Iris pigment epithelial cell (primary cell): ENCODE data around the gene MGARP.
"Not testable (repeated sequence)": the region's sequence is repeated elsewhere in the genome, so short reads cannot be mapped to it uniquely, and the experiment has no call there.

Experiments
- DNase-seq: peaks from one replicate; pipeline ENCODE4 v3.0.0-alpha.2; 2011; ENCODE audit warnings: low read depth

The MGARP gene

DNA sequence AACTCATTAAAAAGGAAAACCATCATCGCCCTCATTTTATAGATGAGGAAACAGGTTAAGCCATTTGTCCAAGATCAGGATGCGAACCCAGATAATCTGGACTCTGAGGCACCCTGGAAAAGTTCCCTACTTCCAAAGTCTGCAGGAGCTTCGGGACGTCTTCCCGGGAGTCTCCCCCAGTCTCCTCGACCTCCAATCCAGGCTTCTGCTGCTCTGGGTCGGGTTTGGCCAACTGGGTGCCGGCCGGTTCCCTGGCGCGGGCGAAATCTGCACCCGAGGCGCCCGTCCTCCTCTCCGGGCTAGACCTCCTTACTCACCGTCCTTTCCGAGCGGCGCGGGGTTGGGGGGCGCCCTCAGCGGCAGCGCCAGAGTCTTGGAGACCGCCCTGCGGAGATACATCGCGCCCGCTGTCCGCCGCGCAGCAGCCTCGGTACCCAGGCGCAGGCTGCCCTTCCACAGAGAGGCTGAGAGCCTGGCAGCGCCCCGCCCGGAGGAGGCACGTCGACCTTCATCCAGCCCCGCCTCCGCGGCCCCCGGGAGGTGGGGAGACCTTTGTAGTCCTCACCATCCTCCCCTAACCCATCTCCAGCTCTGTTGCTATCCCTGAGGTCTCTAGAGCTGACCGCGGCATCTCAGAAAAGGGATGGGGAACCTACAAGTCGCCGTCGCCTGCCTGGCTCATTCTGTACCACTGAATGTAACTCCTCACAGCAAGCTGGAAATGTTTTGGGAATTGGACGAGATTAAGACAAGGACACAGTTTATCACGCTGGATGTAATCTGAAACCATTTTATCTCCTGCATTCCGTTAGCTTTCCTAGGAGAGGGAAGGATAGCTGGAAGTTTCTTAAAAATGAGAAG lies at the start of gene MGARP:
Gene MGARP (minus strand): TSS at position 466 of the 861 bp plus-strand sequence. CDS start 67 bp downstream, at position 399.
- DNase-seq: peak; percentile 46

DNA sequence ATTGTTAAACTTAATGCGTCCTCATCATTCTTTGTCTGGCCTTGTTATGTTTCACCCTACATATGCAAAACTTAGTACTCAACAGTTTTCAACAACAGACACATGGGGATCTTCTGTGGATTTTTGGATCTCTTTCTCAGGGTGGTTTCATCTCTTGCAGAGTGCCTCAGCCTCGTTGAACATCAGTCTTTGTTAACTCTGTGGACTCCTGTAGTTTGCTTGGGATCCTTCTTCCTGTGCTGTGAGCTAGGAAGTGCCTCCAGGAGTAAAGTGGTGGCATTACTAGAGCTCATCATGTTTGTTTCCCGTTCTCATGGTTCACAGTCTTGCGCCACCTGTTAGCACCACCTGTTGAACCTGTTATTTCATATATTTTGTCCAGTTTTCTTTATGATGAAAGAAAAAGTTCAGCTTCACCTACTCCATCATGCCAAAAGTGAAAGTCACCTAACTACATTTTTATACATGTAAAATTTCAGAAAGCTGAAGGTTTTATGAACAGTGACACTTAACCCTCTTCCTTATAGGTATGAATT lies 49.7 kb upstream of the MGARP start:
- no peak for DNase-seq

DNA sequence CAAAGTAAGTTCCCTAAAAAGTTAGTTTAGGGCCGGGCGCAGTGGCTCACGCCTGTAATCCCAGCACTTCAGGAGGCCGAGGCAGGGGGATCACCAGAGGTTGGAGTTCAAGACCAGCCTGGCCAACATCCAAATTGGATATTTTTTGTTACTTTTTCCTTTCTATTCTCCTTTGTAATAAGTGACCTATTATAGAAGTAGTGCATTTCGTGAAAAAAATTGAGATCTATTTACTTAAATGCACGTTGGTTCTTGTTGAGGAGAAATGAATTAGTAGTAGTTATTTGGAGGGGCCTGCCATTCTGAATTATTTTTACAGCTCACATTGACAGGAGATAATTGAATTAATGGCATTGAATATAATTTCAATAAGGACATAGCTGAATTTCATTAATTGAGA lies 44.6 kb upstream of the MGARP start:
- DNase-seq: no peak

DNA sequence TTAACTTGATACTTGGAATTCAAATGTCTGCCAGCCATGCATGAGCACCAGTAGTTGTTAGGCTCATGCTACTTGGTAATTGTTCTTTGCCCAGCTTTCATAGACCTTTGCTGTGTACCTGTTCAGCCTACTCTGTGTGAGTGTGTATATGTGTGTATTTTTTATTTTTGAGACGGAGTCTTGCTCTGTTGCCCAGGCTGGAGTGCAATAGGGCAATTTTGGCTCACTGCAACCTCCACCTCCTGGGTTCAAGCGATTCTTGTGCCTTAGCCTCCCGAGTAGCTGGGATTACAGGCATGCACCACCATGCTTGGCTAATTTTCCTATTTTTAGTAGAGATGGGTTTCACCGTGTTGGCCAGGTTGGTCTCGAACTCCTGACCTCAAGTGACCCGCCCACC lies 42.5 kb upstream of the MGARP start:
- DNase-seq: not testable (repeated sequence)

DNA sequence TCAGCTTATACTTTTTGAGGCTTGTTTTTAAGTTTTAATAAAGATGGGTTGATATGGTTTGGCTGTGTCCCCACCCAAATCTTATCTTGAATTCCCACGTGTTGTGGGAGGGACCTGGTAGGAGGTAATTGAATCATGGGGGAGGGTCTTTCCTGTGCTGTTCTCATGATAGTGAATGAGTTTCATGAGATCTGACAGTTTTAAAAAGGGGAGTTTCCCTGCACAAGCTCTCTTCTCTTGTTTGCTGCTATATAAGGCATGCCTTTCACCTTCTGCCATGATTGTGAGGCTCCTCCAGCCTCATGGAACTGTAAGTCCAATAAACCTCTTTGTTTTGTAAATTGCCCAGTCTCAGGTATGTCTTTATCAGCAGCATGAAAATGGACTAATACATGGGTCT lies 42.0 kb upstream of the MGARP start:
- DNase-seq: not testable (repeated sequence)

DNA sequence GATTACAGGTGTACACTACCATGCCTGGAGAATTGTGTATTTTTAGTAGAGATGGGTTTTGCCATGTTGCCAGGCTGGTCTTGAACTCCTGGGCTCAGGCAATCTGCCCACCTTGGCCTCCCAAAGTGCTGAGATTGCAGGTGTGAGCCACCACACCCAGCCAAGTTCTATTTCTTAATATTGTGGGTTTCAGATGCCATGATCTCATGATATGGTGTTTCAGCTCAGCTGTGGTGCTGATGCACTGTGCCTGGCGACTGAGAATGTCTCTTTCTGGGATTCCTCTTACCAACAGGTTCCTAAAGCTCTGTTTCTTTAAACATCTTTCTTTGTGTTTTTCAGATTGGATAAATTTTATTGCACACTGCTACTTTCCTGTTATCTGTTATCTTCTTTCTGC lies 39.5 kb upstream of the MGARP start:
- no peak for DNase-seq

DNA sequence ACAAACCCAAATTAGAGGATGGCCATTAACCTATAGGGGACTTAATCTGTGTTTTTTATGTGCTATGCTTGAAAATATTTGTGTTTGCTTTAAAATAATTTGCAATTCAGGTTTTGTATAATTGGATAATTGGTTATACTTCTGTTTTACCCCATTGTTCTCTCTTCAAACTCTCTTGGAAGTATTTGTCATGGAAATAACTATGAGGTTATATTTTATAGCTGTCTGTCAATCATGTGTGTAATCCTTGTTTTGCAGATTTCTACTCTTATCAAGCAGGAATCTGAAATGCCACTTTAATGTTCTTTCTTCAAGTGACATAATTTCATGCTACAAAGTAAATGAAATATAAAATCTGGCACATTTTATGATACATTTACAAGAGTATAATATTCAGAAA lies 37.6 kb upstream of the MGARP start:
- no peak for DNase-seq

DNA sequence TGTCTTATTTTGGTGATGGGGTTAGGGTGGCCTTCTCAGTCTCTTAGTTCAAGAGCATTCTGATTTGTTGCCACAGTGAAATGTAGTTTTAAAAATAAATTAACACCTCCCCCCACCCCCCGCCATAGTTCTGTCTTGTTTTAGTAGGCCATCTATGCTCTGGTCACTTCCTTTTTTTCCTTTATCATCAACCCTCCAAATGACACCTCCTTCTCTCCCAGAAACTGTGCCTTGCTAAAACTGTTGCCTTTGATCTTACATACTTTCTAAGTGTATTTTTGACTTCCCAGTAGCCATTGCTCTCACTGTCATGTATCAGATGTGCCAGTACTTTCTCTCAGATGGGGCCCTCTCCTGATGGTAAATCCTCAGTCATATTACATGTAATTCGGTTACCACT lies 36.7 kb upstream of the MGARP start:
- no peak for DNase-seq

DNA sequence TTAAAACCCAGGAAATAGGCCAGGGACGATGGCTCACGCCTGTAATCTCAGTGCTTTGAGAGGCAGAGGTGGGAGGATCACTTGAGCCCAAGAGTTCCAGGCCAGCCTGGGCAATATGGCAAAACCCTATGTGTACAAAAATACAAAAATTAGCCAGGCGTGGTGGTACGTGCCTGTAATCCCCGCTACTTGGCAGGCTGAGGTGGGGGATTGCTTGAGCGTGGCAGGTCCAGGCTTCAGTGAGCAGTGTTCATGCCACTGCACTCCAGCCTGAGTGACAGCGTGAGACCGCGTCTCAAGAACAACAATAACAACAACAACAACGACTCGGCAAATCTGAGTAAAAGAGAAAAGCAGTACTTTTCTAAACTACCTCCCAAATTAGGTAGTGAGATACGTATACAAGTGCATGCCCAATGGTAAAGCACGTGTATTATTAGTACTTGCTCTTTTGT lies 35.2 kb upstream of the MGARP start:
- DNase-seq: no peak

DNA sequence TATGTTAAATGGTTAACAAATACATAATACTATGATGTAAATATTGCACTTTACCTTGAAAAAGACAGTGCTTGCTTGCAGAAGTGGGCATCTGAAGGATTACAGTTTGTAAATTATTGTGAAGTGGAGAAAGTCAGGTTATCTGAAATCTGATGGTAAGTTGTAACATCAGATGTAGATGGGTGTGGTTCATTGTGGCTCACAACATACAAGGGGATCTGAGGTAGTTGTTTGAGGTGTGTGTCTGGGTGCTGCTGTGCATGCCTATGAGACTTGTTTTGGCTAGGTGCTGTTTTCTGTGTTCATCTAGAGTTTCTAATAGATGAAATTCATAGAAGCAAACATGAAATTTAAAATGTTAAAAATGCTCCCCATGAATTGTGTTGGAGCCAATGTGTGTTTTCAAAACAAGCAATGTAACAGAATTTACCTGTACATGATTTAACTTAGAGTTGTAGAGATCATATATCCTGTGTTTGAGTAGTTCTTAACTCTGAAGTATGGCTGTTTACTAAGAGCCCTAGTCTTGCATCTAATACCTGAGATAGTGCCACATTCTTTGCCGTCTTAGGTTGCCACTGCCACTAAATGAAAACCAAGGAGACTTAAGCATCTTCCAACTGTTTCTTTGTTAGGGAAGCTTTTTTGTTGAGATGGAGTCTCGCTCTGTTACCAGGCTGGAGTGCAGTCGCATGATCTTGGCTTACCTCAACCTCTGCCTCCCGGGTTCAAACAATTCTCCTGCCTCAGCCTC lies 34.2 kb upstream of the MGARP start:
- DNase-seq: no peak

DNA sequence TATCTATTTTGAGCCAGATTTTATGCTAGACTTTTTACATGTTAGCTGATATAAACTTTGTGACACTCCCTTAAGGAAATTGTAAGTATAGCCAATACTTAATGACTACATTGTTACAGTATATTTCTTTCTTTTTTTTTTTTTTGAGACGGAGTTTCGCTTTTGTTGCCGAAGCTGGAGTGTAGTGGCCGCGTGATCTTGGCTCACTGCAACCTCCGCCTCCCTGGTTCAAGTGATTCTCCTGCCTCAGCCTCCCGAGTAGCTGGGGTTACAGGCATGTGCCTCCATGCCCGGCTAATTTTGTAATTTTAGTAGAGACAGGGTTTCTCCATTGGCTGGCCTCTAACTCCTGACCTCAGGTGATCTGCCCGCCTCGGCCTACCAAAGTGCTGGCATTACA lies 33.4 kb upstream of the MGARP start:
- not testable (repeated sequence) for DNase-seq

DNA sequence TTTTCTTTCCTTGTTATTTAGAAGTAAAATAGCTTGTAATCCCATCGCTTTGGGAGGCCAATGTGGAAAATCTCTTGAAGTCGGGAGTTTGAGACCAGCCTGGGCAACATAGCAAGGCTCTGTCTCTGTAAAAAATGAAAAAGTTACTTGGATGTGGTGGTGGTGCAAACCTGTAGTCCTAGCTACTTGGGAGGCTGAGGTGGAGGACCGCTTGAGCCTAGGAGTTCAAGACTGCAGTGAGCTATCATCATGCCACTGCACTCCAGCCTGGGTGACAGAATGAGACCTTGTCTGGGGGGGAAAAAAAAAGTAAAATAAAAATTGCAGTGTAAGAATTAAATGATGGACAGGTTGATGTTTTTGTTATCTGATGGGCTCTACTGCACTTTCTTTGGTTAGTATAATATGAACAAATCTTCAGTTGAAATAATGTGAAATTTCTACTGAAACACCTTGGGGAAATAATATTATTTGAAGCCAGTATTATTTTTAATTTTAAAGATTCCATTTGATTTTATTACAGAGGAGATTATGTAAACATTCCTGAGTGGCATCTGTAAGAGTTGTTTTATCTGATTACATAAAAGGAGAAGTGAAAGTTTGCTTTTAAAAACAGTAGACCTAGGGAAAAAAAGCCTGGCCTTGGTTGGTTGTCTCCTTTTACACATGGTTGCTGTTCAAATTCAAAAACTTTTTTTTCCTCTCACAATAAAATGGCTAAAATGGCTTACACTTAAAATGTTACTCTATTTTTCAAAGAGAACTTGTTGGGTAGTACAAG lies 32.7 kb upstream of the MGARP start:
- DNase-seq: no peak

DNA sequence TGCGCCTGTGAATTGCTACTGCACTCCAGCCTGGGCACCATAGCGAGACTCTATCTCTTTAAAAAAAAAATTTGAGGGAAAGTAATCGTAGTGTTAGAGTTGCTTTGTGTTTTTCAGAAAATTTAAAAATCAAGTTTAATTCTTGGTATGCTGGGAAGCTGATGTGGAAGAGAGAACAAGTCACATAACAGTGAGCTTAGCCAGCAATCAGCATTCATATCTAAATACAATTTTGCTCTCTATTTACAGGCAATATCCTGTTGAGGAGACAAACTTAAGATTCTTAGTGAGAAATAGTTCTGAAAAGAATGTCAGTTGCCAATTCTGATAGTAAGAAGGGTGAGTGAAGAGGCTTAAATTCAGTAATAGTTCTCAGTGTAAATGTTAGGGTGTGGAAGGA lies 31.9 kb upstream of the MGARP start:
- no peak for DNase-seq

DNA sequence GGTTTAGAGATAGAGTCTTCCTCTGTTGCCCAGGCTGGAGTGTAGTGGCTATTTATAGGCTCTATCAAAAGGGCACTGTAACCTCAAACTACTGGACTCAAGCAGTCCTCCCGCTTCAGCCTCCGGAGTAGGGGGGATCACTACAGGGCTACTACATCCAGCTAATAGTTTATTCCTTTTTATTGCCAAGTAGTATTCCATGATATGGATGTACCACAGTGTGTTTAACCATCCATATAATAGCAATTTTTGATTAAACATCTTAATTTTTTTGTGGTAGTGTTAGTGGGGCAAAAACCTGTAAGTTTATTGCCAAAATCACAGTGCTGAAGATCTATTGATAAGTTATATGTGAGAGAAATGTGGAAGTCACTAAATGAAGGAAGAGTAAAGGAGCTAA lies 24.9 kb upstream of the MGARP start:
- DNase-seq: no peak

DNA sequence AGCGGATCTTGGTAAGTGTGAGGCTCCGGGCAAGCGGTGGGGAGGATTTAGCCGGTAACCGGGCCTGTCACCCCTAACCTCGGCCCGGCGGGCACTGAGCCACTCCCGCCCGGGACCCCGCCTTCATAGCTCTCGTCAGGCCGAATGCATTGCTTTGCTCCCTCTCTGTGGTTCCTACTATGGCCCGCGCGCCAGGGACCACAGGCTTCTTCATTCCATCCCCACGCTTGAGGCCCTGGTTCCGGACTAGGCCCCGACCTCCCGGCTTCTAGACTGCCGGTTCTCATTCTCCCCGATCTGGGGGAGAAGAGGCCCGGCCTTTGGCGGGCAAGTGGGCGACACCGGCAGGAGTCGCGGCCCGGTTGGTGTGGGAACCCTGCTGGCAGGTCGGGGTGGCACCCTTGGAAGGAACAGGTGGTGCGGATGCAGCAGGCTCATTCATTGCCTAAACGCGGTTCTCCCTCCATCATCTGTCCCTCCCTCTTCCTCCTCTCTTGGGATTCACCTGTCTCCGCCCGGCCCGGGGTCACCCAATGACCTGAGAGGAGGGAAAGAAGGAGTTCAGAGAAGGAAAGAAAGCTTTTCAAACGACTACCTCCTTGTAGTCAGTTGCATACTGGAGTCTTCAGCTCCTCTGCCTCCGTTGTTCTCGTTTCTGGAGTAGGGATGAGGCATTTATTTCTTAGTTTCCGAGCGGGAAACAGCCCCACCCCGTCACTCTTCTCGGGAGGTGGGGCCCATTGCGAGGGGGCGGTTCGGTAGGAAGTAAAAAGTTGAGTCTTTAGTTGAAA lies 22.0 kb upstream of the MGARP start, which contains the start of gene NDUFC1:
Gene NDUFC1 (minus strand): TSS at position 657 of the 791 bp plus-strand sequence. CDS start 6,679 bp downstream, outside the sequence.
- peak; percentile 65 for DNase-seq

DNA sequence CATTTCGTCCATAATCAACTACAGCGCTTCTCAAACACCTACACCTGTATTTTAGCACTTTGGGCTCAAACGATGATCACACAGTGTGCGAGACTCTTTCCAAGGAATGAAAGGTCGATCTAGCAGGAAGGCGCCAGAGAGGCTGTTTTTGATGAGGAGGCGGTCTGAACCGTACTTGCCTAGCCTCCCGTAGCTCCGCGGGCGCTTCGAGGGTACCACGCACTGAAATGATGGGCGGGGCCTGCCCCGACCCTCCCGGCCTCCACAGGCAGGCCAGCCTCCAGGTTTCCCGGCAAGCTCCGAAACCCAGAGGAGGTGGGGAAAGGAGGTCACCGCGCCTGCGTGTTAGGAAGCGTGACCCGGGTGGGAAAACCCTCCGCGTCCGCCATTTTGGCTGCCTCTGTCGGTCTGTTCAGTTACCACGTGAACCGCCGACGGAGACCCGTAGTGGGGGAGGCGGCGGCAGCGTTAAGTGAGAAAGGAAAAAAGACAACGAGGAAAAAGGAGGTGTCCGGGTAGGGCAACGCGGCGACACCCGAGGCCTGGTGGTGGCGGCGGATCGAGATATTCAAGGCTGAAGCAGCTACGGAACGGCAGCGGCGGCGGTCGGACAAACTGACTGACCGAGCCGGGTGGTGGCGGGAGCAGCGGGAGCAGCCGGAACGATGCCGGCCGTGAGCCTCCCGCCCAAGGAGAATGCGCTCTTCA lies 21.2 kb upstream of the MGARP start, which contains the start of gene NAA15:
Gene NAA15 (plus strand): TSS at position 393 of the 708 bp plus-strand sequence. CDS start 273 bp downstream, at position 666.
- DNase-seq: peak; percentile 98

DNA sequence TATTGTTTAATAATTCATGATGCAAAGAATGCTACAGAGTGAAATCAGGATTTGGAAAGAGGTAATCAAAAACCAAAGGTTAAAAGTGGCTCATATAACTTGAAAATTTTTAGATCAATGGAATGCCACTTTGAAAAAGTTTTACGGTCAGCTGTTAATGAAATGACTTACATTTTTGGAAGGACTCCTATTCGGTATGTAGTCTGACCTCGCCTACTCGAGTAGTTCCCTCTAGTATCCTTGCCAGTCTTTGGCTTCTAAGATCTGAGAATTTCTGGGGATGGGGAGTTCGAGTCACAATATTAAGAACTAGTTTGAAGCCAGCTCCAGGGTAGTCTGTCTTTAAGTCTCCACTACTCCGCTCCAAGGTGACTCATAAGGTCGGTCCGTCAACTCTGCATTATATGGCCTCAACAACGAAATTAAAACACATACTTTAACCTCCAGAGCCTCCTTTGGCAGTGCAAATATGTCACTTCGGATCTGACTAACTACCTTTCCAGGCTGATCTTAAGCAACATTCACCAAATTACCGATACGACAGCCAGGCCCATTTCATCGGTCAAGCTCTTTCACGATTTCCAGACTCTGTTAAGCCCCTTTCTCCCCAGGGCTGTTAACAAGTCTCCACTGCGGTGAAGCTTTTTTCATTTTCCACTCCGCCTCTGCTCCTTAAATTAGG lies 20.5 kb upstream of the MGARP start:
- DNase-seq: peak; percentile 83

DNA sequence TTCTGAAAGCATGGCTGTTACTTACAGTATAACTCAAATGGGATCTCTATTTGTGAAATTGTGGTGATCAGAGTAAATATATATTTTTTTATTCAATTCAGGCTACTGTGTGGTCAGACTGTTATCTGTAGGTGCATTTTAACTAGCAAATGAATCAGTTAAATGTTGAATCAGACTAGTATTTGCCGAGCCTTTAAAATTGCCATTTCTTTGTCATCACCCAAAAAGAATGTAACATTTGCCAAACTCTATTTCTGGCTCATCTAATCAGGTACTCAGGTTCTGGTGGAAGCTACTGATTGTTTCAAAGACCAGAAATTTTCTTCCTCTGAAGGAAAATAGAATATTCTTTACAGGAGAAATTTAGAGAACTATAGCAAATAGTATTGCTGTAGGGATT lies 19.5 kb upstream of the MGARP start:
- peak; percentile 20 for DNase-seq

DNA sequence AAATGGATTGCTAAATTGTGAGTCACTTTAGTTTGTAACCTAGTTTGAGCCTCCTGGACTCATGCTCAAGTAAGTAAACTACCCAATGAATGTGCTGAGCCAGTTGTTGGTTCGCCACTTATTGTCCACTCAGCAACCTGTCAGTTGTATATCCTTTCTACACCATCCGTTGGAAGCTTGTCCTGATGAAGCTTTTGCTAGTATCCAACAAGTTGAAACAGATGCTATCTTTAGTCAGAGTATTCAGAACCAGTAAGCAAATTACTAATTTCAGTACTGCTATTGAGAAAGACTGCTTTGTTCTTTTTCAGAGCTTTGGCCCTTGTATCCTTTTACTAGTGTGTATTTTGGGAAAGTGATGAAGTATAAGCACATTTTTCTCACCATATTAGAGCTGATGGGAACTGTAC lies 17.0 kb upstream of the MGARP start:
- DNase-seq: peak; percentile 55

DNA sequence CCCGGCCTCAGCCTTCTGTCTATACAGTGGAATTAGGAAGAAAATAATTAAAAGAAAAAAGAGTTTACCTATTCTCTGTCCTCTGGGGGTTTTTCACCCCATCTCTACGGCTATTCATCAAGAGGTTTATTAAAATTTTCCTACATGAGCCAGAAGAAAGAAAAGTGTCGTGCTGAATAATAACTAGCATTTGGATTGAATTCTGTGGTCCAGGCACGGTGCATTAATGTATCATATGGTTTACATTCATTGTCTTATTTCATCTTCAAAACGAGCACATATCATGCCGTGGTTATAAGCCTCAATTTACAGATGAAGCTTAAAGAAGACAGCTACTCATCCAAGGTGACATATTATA lies 15.9 kb upstream of the MGARP start:
- no peak for DNase-seq
